GM18868 (cell line): Measurements from ENCODE around the gene ADM.
"Not testable (repeated sequence)": the region's sequence is repeated elsewhere in the genome, so short reads cannot be mapped to it uniquely, and the experiment has no call there.

Source experiments
- ATAC-seq: cut with Tn5 transposase; IDR thresholded peaks from one replicate; pipeline ENCODE4 v1.9.1; 2021; ENCODE audit warnings: mild to moderate bottlenecking, moderate library complexity; ENCODE audit not compliant: unreplicated experiment

ADM gene, protein sequence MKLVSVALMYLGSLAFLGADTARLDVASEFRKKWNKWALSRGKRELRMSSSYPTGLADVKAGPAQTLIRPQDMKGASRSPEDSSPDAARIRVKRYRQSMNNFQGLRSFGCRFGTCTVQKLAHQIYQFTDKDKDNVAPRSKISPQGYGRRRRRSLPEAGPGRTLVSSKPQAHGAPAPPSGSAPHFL

DNA sequence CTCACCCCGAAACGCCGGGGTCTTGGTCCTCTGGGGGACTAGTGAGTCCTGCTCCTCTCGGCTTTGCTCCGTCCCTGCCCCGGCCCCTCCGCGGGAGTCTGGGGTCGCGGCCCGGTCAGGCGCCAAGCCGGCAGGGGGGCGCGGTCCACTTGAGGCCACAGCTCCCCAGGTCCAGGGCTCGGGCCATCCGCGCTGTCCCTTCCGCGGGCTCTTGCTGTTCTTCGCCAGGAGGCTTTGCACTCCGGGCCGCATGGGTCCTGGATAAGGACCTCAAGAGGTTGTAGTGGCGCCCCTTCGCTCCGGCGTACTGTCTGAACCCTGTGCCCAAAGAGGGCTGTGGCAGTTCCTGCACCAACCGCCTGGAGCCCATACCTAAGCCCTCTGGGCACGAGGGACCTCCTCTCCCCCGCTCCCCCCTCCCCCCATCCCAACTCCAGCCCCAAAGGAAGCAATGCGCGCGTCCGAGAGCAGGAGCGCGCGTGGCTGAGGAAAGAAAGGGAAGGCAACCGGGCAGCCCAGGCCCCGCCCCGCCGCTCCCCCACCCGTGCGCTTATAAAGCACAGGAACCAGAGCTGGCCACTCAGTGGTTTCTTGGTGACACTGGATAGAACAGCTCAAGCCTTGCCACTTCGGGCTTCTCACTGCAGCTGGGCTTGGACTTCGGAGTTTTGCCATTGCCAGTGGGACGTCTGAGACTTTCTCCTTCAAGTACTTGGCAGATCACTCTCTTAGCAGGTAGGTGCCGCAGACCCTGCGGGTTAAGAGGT lies at the start of gene ADM:
TSS of gene ADM (plus strand) at position 579 of the 767 bp plus-strand sequence. CDS start 628 bp downstream, outside the sequence.
- no peak for ATAC-seq

DNA sequence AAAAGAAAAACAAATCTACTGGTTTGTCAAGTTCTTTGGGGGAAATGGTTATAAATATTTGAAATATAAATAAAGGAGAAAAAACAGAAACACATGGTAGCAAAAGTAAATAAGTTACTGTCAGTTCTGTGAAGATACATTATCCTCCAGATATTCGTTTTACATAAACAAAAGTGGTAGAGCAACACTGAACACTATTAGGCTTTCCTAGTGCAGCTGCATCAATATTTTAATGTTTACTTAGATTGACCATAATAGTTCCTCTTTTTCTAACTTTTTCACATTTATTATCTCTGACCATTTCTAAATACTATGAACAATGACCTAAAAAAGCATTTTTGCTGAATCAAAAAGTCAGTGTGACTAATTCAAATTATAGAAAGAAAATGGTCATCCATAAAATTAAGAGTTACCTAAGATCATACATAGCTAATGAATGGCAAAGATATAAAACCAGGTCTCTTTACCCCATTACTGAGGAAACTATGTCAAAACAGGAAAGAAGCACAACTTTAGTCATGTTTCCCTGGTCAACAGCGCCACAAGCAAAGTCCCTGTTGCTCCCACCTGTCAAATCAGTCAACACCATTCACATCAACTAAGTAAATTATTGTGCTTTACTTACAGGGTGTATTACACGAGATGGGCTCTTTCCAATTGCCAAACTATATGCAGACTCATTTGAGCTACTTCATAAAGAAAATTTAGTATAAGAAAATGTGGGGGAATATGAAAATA lies 49.3 kb upstream of the ADM start:
- ATAC-seq = no peak

DNA sequence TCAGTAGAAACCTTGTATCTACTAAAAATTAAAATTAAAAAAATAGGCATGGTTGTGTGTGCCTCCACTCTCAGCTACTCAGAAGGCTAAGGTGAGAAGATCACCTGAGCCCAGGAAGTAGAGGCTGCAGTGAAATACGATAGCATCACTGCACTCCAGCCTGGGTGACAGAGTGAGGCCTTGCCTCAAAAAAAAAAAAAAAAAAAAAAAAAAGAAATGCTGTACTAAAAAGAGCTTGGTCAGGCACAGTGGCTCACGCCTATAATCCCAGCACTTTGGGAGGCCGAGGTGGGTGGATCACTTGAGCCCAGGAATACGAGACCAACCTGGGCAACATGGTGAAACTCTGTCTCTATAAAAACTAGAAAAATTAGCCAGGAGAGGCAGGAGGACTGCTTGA lies 47.4 kb upstream of the ADM start:
- no peak for ATAC-seq

DNA sequence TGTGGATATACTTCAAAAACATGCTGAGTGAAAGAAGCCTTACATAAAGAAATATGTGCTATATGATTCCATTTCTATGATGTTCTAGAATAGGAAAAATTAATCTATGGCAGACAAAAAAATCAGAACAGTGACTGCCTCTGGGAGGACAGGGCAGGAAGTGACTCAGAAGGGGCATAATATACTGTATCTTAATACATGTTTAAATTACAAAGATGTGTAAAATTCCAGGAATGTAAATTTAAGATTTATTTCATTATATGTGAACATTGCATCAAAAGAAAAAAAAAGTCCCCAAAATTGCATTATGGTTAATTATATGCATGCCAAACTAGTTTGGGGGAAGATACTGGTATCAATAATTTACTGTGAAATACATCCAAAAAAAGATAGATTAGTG lies 43.1 kb upstream of the ADM start:
- ATAC-seq = no peak

DNA sequence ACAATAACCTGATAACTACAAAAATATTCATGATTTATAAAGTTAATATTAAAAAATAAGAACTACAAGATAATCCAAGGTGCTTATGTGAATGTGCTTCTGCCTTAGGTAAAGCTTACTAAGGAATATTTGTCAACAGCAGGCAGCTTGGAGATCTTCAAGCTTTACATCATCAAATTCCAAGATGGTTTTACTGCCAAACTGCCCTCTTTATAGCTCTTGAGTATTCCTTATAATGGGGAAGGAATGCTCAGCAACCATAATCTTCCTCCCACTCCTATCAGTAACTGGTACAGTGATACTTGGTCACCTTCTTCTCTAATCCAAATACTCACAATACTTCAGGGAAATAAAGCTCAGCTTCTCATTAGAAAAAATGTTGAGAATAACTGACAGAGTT lies 40.9 kb upstream of the ADM start:
- ATAC-seq = no peak

DNA sequence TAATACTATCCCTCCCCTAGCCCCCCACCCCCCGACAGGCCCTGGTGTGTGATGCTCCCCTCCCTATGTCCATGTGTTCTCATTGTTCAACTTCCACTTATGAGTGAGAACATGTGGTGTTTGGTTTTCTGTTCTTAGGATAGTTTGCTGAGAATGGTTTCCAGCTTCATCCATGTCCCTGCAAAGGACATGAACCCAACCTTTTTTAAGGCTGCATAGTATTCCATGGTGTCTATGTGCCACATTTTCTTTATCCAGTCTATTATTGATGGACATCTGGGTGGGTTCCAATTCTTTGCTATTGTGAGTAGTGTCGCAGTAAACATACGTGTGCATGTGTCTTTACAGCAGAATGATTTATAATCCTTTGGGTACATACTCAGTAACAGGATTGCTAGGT lies 40.2 kb upstream of the ADM start:
- ATAC-seq = not testable (repeated sequence)

DNA sequence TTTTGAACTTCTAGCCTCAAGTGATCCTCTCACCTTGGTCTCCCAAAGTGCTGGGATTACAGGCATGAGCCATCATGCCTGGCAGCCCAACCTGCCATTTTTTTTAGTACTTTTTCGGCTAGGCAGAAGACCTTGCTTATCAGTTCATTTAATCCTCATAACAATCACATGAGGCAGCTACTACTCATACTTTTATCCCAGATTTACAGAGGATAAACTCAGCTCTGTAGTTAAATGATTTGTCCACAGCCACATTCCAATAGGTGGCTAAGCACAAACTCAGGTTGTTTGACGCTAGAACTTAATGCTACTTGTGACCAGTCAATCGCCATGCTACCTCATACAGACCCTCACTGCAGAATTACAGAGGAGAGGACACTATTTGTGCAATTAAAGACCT lies 38.9 kb upstream of the ADM start:
- no peak for ATAC-seq

DNA sequence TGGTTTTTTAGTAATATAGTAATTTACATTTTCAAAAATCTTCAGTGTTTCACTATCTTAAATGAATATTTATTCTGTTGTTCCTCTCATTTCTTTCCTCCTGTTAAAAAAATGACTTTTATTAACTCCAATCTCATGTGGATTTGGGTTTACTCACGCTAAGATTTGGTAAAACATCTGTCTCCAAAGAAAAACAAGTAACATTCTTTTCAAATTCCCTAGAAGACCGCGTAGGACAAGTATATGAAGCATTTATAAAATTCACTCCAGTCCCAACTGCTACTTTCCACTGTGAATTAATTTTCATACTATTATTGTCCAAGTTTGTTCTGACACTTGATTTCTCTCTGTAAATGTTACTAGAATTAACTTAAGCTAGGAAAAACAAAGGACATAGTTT lies 37.1 kb upstream of the ADM start:
- no peak for ATAC-seq

DNA sequence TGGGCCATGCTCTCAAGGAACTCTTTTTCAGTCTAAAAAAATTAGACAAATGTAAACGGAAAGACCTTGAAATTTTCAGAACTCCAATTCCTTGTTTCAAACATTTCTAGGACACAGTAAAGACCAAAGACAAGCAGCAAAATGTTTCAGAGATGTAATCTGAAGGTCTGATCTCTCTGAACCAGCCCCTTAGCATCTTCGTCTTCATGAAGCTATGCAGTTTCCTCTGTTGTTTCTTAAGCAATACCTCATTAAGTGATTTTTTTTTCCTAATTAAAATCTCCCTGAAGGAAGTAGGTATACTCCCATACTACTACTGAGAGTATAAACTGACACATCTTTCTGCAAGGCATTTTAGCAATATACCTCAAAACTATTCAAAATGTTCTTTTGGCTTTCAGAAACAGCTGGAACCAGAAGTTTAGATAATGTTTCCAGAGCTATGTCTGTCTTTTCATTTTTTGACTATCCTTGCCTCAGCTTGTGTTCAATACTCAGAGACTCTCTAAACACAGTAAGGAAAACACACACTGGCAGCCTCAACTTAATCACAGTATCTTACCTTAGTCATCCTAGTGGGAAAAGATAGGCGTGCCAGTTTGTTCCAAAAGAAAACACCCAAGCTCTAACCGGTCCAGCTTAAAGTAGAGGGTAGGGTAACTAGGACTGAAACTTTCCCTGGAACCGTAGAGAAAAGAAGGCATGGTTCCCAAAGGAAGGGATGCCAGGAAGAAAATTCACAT lies 36.0 kb upstream of the ADM start:
- ATAC-seq = no peak

DNA sequence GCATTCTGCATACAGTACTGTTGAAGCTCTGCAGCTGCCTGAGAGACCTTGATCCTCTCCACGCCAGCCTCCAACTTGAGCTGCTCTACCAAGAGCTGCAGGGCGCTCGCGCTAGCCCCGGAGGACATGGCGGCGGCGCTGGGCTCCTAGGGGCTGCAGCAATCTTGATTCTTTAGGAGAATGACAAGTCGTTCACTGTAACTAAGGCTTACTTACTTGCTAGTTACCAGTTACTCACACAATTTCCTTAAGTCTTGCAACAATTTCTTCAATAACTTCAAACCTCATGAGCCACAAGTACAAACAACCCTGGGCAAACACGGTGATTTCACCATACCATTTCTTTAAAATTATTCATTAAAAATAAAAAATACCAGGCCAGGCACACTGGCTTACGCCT lies 32.7 kb upstream of the ADM start:
- ATAC-seq = no peak

DNA sequence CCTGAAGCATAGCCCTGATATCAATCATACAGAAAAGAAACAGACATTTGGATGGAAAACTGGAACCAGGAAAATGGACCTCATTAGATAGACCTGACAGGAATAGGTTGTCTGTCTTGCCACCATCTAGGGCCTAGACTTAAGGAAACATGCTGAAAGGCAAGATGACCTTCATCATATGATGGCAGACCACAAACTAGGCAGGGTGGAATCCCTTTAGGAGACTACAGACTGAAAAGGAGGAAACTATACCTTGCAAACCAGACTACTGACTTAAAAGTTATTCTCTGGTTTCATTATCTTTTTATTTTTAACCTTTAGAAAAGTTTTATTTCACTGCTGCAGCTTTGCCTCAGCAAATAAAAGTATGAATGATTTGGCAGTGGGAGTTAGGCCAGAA lies 31.1 kb upstream of the ADM start:
- no peak for ATAC-seq

DNA sequence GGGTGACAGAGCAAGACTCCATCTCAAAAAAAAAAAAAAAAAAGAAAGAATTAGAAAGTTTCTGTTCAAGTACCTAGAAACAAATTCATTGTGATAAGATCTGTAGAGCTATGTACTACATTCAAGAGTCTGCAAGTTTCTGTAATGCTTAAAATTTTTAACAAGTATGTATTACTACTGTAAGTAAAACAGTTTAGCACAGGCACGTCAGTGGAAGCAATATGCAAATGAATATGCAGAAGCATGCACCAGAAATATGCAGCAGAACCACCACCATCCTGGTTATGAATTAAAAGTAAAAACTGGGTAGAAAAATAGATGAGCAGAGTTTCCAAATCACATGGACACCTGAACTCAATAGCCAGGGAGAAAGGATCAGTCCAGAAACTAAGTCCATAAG lies 30.1 kb upstream of the ADM start:
- no peak for ATAC-seq

DNA sequence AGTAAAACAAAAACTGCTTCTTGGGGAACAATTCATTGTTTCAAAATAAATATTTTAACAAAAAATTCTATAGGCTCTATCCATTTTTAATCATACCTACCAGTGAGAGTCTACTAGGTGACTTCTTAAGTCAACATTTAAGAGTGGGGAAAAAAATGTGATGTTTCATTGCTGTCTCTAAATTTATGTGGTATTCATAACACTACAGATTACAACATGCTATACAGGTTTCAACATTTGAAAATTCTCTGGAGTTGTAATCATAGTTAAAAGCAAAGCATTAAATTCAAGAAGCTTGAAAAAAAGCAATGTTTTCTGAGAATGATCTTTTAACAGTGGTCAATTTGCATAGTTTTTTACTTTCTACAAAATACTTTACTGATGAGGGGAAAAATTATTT lies 29.2 kb upstream of the ADM start:
- no peak for ATAC-seq

DNA sequence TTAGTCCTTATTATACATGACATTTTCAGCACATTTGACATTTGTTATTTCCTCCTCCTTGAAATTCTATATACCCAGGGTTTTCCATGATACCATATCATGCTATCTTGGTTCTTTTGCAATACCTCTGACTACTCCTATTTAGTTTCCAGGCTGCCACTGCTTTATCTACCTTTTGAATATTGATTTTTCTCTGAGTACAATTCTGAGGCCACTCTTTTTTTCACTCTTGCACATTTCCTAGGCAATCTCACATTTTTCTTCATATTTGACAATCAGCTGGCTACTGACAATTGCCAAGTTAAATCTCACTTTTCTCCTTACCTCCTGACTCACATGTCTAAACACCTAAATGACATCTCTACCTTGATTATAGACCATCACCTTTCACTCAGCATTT lies 22.8 kb upstream of the ADM start:
- no peak for ATAC-seq

DNA sequence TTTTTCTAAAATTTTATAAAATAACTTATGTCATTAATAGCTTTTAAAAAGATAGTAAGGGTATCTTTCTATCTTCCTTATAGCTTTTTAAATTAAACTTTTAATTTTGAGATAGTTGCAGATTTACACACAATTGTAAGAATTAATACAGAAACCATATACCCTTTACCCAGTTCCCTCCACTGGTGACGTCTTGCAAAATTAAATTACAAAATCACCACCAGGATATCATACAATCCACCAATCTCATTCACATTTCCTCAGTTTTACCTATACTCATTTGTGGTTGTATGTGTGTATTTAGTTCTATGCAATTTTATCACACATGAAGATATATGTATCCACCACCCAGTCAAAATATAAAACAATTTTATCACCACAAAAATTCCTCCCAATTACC lies 20.9 kb upstream of the ADM start:
- no peak for ATAC-seq

DNA sequence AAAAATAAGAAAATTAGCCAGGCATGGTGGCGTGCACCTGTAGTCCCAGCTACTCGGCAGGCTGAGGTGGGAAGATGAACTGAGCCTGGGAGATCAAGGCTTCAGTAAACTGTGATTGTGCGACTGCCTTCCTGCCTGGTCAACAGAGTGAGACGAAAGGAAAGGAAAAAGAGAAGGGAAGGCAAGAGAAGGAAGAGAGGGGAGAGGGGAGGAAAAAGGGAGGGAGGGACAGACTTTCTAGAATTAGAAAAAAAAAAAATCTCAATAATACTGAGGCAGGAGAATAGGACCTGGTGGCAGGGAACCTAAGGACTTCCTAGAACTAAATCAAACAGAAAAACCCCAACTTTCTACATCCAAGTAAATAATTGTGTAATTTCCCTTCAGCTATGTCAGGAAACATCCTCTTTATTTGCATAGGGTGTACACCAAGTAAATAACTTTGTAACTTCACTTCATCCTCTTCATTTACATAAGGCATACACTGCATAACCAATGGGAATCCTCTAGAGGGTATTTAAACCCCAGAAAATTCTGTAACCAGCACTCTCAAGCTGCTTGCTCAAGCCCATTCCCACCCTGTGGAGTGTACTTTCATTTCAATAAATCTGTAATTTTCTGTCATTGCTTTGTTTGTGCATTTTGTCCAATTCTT lies 19.6 kb upstream of the ADM start:
- ATAC-seq = no peak

DNA sequence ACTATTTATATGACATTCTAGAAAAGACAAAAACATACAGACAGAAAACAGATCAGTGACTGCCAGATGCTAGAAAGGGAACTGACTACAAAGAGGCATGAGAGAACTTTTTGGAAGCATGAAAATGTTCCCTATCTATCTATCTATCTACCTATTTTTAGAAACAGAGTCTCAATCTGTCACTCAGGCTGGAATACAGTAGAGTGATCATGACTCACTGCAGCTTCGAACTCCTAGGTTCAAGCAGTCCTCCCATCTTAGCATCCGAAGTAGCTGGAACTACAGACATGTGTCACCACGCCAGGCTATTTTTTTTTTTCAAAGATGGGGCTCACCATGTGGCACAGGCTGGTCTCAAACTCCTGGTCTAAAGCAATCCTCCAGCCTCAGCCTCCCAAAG lies 17.7 kb upstream of the ADM start:
- ATAC-seq = no peak

DNA sequence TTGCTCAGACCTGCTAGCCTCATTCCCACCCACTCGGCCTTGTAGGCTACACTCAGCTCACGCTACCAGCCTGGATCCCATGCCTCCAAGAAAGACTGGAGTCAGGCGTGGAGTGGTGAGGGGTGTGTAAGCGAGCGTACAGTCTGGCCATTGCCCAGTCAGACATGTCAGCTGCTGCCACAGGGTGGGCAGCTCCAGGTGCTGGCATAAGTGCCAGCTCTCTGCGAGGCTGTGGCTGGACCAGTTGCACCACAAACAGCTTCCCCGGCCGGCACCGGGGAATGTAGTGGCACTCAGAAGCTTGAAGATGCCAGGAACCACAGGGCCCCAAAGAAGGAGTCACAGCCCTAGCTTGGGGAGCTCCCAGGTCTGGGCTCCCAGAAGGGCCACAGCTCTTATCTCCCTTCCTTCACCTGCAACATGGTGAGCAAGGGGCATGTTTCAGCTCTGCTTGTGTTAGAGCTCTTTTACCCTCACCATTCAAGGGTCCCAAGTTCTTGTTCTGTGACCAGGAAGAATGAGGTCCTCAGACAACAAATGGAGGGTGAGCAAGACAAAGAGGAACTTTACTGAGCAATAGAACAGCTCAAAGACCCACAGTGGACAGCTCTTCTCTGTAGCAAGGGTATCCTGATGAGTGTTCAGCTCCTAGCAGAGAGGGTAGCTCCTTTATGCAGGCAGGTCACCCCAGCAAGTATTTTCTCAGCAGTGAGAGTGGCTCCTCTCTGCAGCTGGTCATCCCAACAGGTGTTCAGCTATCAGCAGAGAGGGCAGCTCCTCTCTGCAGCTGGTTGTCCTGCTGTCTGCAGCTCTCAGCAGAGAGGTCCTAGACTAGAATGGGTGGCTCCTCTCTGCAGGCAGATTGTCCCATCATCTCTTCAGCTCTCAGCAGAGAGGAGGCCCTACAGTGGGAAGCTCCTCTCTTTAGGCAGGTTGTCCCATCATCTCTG lies 16.8 kb upstream of the ADM start:
- no peak for ATAC-seq

DNA sequence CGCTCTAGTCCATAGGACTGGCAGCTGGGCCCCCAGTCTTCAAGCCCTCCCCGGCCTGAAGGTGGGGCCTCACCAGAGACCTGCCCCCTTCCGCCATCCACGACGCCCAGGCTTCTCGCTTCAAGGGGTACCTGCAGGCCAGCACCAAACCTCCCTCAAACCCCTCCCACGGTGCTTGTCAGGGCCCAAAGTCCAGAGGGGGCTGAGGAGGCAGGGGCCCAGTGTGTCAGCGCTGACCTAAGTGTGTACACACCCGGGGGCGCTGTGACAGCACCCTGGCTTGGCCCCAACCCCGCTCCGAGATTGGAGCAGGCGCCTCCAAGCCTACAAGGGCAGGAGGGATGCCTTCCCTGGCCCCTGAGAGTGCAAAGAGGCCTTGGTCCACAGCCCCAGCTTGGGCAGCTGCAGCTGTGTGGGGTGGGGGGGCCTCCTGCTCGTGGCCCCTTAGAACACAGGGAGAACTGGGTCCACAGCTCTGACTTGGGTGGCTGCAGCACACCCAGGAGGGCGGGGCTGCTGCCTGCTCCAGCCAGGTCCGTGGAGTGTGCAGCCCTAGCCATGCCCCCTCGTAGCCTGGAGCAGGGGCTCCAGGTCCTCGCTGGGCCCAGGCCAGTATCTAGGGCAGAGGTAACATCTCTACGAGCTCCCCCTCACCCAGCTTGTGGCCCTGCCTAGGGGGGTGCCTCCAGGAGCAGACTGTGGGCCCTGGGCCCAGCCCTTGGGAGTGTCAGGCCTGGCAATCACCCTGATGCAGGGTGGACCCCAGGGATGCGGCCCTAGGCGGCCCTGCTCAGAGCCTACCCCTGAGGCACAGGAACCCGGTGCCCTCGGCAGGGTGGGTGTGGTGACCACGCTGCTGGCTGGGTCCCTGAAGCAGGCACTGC lies 15.8 kb upstream of the ADM start:
- ATAC-seq = no peak
